ENCODE results near the gene MAPKAPK2.

DNA sequence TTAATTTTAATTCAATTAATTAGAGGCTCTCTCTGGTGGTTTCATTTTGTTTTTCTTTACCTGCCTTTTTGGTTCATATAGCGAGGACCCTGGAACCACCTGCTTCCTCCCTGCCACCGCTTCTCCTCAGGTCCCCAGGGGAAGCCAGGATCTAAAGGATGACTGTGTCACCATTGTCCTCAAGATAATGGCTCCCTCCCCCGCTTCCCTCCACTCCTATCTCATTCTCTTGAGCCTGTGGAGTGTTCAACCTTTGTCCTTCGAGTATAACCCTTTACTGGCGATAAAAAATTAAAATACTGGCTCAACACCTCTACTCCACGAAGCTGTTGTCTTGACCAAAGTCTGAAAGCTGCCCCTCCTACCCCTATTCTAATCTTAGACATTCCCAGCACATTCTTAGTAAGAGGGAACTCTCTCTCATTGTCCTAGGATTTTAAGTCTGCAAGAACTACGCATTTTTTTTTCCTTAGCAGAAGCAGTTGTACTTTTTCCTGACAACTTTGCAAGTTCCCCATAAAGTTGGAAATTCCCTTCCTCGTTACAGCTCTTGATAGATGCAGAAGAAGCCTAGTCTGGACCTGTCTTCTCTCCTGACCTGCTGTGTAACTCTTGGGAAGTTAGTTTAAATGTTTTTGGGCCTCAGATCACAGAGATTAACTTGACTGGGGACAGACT, 12.6 kb upstream of the MAPKAPK2 start:
- TF ChIP-seq TAF1 (IDR thresholded peaks at IDR 0.05; ENCODE audit: low read depth) (no peak), POLR2AphosphoS5 (IDR thresholded peaks at IDR 0.05) (no peak), REST (IDR thresholded peaks at IDR 0.05; ENCODE audit: borderline replicate concordance) (no peak), EZH2 (IDR thresholded peaks at IDR 0.05; ENCODE audit: borderline replicate concordance, insufficient read depth, low read length, poor library complexity, severe bottlenecking) (no peak), EP300 (conservative IDR thresholded peaks at IDR 0.05; ENCODE audit: poor library complexity, severe bottlenecking) (no peak), SMC3 (conservative IDR thresholded peaks at IDR 0.05; ENCODE audit: poor library complexity) (no peak), MXI1 (conservative IDR thresholded peaks at IDR 0.05; ENCODE audit: poor library complexity, severe bottlenecking) (no peak), RAD21 (conservative IDR thresholded peaks at IDR 0.05) (no peak)
- TF ChIP-seq, protein P1, sequence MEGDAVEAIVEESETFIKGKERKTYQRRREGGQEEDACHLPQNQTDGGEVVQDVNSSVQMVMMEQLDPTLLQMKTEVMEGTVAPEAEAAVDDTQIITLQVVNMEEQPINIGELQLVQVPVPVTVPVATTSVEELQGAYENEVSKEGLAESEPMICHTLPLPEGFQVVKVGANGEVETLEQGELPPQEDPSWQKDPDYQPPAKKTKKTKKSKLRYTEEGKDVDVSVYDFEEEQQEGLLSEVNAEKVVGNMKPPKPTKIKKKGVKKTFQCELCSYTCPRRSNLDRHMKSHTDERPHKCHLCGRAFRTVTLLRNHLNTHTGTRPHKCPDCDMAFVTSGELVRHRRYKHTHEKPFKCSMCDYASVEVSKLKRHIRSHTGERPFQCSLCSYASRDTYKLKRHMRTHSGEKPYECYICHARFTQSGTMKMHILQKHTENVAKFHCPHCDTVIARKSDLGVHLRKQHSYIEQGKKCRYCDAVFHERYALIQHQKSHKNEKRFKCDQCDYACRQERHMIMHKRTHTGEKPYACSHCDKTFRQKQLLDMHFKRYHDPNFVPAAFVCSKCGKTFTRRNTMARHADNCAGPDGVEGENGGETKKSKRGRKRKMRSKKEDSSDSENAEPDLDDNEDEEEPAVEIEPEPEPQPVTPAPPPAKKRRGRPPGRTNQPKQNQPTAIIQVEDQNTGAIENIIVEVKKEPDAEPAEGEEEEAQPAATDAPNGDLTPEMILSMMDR (IDR thresholded peaks at IDR 0.05; ENCODE audit: poor library complexity, severe bottlenecking): no peak
